Measurements from ENCODE around the gene MACROD2. TPM values are rescaled to one million over a fixed set of nuclear protein-coding genes. Genes with fewer than 3 reads are reported as not detected.
"Not testable (repeated sequence)": the region's sequence is repeated elsewhere in the genome, so short reads cannot be mapped to it uniquely, and the experiment has no call there.

MACROD2 gene
- total and polyA plus RNA-seq, 7 donors: 0.20 to 4.8 (median 0.87) TPM

DNA sequence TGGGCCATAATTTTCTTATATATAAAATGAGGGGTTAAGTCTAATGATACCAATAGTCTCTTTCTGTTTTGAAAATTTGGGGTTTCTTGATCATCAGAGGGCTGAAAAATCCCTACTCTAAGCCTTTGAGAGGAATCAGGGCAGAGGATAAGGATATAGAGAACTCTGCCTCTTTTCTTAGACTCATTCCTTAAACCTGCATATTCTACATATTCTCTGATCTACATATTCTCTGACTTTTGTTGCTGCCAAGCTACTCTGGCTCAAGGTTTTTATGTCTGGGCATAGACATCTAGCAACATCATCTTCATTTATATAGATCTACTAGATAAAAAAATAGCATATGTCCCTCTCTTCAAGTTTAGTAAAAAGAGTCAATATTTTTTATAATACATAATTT lies 270.9 kb downstream of the MACROD2 start:
- intact Hi-C loops (cut with DNase I): no loop called here
- Histone ChIP-seq H3K4me1 (no peaks in the 10 kb centered on the region), H3K9me3 (no peaks in the 10 kb centered on the region), H3K27me3 (ENCODE audit: insufficient read depth in 3 of 3, low read length in 2 of 3) (no peaks in the 10 kb centered on the region), H3K36me3 (ENCODE audit: insufficient read depth in 1 of 2, low read depth in 1 of 2) (no peaks in the 10 kb centered on the region), H3K27ac (no peak overlapping the region), H3K4me3 (no peak overlapping the region)
- DNase-seq (no peak), ATAC-seq (no peak)
- TF ChIP-seq, protein P1, sequence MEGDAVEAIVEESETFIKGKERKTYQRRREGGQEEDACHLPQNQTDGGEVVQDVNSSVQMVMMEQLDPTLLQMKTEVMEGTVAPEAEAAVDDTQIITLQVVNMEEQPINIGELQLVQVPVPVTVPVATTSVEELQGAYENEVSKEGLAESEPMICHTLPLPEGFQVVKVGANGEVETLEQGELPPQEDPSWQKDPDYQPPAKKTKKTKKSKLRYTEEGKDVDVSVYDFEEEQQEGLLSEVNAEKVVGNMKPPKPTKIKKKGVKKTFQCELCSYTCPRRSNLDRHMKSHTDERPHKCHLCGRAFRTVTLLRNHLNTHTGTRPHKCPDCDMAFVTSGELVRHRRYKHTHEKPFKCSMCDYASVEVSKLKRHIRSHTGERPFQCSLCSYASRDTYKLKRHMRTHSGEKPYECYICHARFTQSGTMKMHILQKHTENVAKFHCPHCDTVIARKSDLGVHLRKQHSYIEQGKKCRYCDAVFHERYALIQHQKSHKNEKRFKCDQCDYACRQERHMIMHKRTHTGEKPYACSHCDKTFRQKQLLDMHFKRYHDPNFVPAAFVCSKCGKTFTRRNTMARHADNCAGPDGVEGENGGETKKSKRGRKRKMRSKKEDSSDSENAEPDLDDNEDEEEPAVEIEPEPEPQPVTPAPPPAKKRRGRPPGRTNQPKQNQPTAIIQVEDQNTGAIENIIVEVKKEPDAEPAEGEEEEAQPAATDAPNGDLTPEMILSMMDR (IDR thresholded peaks at IDR 0.05): no peak

DNA sequence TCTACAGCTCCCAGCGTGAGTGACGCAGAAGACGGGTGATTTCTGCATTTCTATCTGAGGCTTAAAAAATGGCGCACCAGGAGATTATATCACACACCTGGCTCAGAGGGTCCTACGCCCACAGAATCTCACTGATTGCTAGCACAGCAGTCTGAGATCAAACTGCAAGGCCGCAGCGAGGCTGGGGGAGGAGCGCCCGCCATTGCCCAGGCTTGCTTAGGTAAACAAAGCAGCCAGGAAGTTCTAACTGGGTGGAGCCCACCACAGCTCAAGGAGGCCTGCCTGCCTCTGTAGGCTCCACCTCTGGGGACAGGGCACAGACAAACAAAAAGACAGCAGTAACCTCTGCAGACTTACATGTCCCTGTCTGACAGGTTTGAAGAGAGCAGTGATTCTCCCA lies 275.4 kb downstream of the MACROD2 start:
- H3K4me3 ChIP-seq; ATAC-seq; DNase-seq; H3K4me1 ChIP-seq; H3K27me3 ChIP-seq (ENCODE audit: insufficient read depth in 3 of 3, low read length in 2 of 3); H3K27ac ChIP-seq; H3K9me3 ChIP-seq; intact Hi-C loops (cut with DNase I); H3K36me3 ChIP-seq (ENCODE audit: insufficient read depth in 1 of 2, low read depth in 1 of 2): not testable (repeated sequence)
- WGBS, 3 donors: 95 to 97% (median 96%) methylated on average over 8 to 9 of the region's 9 CpGs

DNA sequence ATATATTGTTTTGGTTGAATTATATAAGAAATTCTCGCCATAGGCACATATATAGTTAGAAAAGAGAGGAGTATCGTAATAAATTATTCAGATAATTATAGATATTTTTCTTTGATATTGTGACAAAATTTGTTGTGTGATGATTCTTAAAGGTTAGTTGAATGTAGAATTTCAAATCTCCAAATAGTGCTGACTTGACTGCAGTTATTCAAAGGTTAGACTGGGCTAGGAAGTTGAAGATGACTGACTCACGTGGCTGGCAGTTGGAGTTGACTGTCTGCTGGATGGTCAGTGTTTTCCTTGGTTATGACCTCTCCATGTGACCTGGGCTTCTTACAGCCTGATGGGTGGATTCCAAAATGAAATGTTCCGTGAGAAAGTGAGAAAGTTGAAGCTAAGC lies 286.8 kb downstream of the MACROD2 start:
- 76 to 83% (median 81%) methylated on average over 4 of the region's 4 CpGs for WGBS, 3 donors
- Histone ChIP-seq H3K4me1 (no peaks in the 10 kb centered on the region), H3K27ac (no peak overlapping the region), H3K27me3 (ENCODE audit: insufficient read depth in 3 of 3, low read length in 2 of 3) (peaks cover 0 to 2% (median 0%) of the 10 kb centered on the region in 3 donors), H3K36me3 (ENCODE audit: insufficient read depth in 1 of 2, low read depth in 1 of 2) (no peaks in the 10 kb centered on the region), H3K9me3 (no peaks in the 10 kb centered on the region), H3K4me3 (no peak overlapping the region)
- no peak for ATAC-seq
- TF ChIP-seq, protein P1 (IDR thresholded peaks at IDR 0.05): no peak
- intact Hi-C loops (cut with DNase I): no loop called here
- DNase-seq: no peak

DNA sequence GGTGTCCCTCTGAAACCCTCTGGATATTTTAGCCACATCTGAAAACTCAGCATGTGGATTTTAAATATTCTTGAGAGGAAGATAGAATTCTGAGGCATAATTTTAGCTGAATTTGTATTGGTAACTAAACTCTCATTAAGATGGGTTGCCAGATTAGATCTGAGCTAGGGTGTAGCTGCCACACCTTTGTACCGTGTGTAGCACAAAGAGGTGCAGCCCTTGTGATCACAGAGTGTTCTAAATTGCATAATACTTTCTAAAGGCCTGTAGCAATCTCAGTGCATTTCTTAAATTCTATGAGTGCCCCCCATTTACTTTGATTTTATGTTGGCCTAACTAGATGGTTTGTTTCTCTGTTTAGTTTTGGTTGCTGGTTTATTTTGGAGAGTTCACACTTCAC lies 289.1 kb downstream of the MACROD2 start:
- Histone ChIP-seq H3K27ac (no peak overlapping the region), H3K9me3 (no peaks in the 10 kb centered on the region), H3K4me1 (no peaks in the 10 kb centered on the region), H3K36me3 (ENCODE audit: insufficient read depth in 1 of 2, low read depth in 1 of 2) (no peaks in the 10 kb centered on the region), H3K4me3 (no peak overlapping the region), H3K27me3 (ENCODE audit: insufficient read depth in 3 of 3, low read length in 2 of 3) (peaks cover 0 to 2% (median 0%) of the 10 kb centered on the region in 3 donors)
- ATAC-seq: no peak
- TF ChIP-seq, protein P1 (IDR thresholded peaks at IDR 0.05): no peak
- intact Hi-C loops (cut with DNase I): no loop called here
- no peak for DNase-seq
- WGBS, 3 donors: 80 to 93% (median 92%) methylated on average over 1 of the region's 1 CpG

DNA sequence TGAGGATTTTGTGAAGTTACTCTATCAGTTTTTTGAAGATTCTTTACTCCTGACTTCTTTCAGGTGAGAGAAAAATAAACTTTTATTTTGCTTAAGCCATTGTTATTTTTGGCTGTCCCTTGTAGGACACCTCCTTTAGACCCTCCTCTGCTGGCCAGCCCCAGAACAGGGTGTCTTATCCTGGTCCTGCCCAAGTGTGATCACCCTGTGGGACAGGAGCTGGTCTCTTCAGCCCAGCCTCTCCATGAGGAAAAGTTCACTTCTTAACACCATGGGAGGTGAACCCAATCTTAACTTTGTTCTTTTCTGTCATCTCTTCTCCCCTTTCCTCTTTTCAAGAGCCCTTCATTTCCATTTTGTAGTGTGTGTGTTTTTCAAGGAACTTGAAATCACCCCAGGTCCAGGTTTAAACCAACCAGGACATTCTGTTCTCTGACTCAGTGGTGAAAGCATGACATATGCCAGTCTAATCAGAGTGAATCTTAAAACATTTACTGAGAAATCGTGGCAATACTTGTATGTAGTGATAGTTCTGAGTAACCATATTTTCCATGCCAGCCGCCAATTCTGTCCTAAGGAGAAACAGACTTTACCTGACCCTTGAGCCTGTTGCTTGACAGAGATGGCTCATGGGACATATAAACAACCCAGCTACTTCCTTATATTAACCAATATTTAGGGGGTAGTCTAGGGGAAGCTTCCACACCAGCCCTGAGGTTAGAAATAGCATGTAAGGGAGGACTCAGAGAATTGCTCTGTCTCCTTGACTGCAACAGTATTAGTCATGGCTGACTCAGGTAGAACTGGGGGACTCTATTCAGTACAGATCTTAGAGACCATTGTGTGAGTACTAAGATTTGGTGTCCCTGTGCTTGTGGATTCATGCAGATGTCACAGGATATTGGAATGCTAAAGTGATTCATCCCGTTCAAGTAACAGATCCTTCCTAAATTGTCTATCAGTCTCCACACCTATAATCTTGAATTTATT lies 293.3 kb downstream of the MACROD2 start:
- intact Hi-C loops (cut with DNase I): no loop called here
- Histone ChIP-seq H3K4me1 (no peaks in the 10 kb centered on the region), H3K4me3 (no peak overlapping the region), H3K27ac (no peak overlapping the region), H3K36me3 (ENCODE audit: insufficient read depth in 1 of 2, low read depth in 1 of 2) (no peaks in the 10 kb centered on the region), H3K27me3 (ENCODE audit: insufficient read depth in 3 of 3, low read length in 2 of 3) (peaks cover 0 to 2% (median 0%) of the 10 kb centered on the region in 3 donors), H3K9me3 (no peaks in the 10 kb centered on the region)
- TF ChIP-seq, protein P1 (IDR thresholded peaks at IDR 0.05): no peak
- 86 to 89% (median 87%) methylated on average over 3 of the region's 3 CpGs for WGBS, 3 donors
- ATAC-seq (no peak), DNase-seq (no peak)

Data from psoas muscle (tissue), 8 donors.